ENCODE results near the gene SOX10.

GRCh38 chr22:38021206-38021605 lies 36.9 kb upstream of the SOX10 start:
- TF ChIP-seq POLR2AphosphoS5 (IDR thresholded peaks at IDR 0.05; ENCODE audit: insufficient read depth in 1 of 2, low read depth in 1 of 2) (no peak), POLR2A (IDR thresholded peaks at IDR 0.05) (no peak), CTCF (IDR thresholded peaks at IDR 0.05) (no peak)
